Esophagus muscularis mucosa (tissue), 4 donors: ENCODE results near the gene ZNF543. TPM values are rescaled to one million over a fixed set of nuclear protein-coding genes. Genes with fewer than 3 reads are reported as not detected.

ENCODE experiments used
- DNase-seq: peaks from one replicate; pipeline ENCODE4 v3.0.0-alpha.2; 2017; ENCODE audit errors: extremely low spot score
- H3K27ac ChIP-seq, 4 donors: fragments of 200-600 bp; sonication (generic); replicated peaks in 1 of 4; 1 replicate in 3 of 4; 2 replicates in 1 of 4; pipeline ENCODE4 v1.5.1; 2016 to 2019; ENCODE audit warnings: mild to moderate bottlenecking in 1 of 4
- H3K27me3 ChIP-seq, 4 donors: fragments of 200-600 bp; sonication (generic); one replicate each; pipeline versions ENCODE4 v1.5.1 to v1.6.0; 2016 to 2019
- H3K36me3 ChIP-seq, 4 donors: fragments of 200-600 bp; sonication (generic); one replicate each; pipeline ENCODE4 v1.5.1; 2016 to 2019
- H3K4me1 ChIP-seq, 4 donors: fragments of 200-600 bp; sonication (generic); one replicate each; pipeline ENCODE4 v1.5.1; 2016 to 2019
- H3K4me3 ChIP-seq, 4 donors: fragments of 200-600 bp; sonication (generic); 1 replicate in 2 of 4; 2 replicates in 2 of 4; pipeline ENCODE4 v1.5.1; 2016 to 2019; ENCODE audit warnings: mild to moderate bottlenecking in 4 of 4, moderate library complexity in 1 of 4
- H3K9me3 ChIP-seq, 4 donors: fragments of 200-600 bp; sonication (generic); 1 replicate in 3 of 4; 2 replicates in 1 of 4; pipeline ENCODE4 v1.5.1; 2016 to 2019
- CTCF ChIP-seq, 3 experiments: fragments of 200-600 bp in 2 of 3; fragments of 450-650 bp in 1 of 3; sonication (generic) in 2 of 3; IDR thresholded peaks; one replicate each; pipeline ENCODE4 v1.5.1; 2017 to 2019; ENCODE audit warnings: antibody characterized with exemption in 3 of 3, mild to moderate bottlenecking in 2 of 3, moderate library complexity in 1 of 3
- EP300 ChIP-seq: sonication (generic); formaldehyde crosslinking; IDR thresholded peaks from one replicate; pipeline ENCODE4 v1.6.1; 2017; ENCODE audit warnings: antibody characterized with exemption
- POLR2A ChIP-seq: fragments of 450-650 bp; IDR thresholded peaks from one replicate; pipeline ENCODE4 v1.6.1; 2017; ENCODE audit warnings: antibody characterized with exemption, moderate library complexity, mild to moderate bottlenecking, low read depth
- POLR2AphosphoS5 ChIP-seq, 2 donors: sonication (generic); formaldehyde crosslinking; IDR thresholded peaks; one replicate each; pipeline ENCODE4 v1.6.1; 2017; ENCODE audit warnings: antibody characterized with exemption in 2 of 2
- WGBS: methylation state at CpG from one replicate; pipeline ENCODE4 v1.1.5; 2018; 5-methylcytosine and 5-hydroxymethylcytosine counted together
- intact Hi-C: fragments of 100-400 bp; cut with DNase I; formaldehyde crosslinking; loops from one replicate; pipeline ENCODE4 v1.15.1; 2023
- total RNA-seq, 4 donors: library from RNA; depleted of rRNA; stranded (reverse); fragments of >200 nt; gene quantifications; one replicate each; pipeline versions ENCODE4 v1.1.0 to v1.2.1, GENCODE V29; 2016

Gene ZNF543
- total RNA-seq, 4 donors from 2014 or later, result 6.6 to 9.1 (median 8.3) TPM

GRCh38 chr19:57288373-57288772 lies 31.9 kb upstream of the ZNF543 start:
- peaks cover 0 to 44% (median 17%) of the 10 kb centered on the region in 4 donors for H3K9me3 ChIP-seq

GRCh38 chr19:57290970-57291369 lies 29.3 kb upstream of the ZNF543 start:
- DNase-seq, result no peak
- TF ChIP-seq POLR2A (no peak), POLR2AphosphoS5 (IDR thresholded peaks at IDR 0.05) (no peak), CTCF (IDR thresholded peaks at IDR 0.05) (no peak), EP300 (no peak)
- no peaks in the 10 kb centered on the region for H3K27me3 ChIP-seq
- H3K4me3 ChIP-seq, result no peak overlapping the region
- no peak overlapping the region for H3K27ac ChIP-seq
- intact Hi-C loops, result no loop called here
- 95% methylated on average over 9 of the region's 11 CpGs for WGBS
- peaks cover 68 to 100% (median 92%) of the 10 kb centered on the region in 4 donors for H3K36me3 ChIP-seq
- H3K4me1 ChIP-seq, result no peaks in the 10 kb centered on the region
- peaks cover 0 to 55% (median 21%) of the 10 kb centered on the region in 4 donors for H3K9me3 ChIP-seq

More at GRCh38 chr19:57288373-57288772, 31.9 kb upstream of the ZNF543 start:
- intact Hi-C loops, result loop anchor here (10.0 kb wide), 1 partner anchor 66 kb away; the partner anchor contains the start of gene ZNF304
- Histone ChIP-seq H3K4me3 (no peak overlapping the region), H3K27ac (no peak overlapping the region), H3K36me3 (peaks cover 86 to 100% (median 93%) of the 10 kb centered on the region in 4 donors), H3K27me3 (no peaks in the 10 kb centered on the region), H3K4me1 (peaks cover 6 to 17% (median 14%) of the 10 kb centered on the region in 4 donors)
- WGBS, result 85% methylated on average over 4 of the region's 4 CpGs
- no peak for DNase-seq
- TF ChIP-seq POLR2AphosphoS5 (IDR thresholded peaks at IDR 0.05) (no peak), POLR2A (no peak), CTCF (IDR thresholded peaks at IDR 0.05) (no peak), EP300 (no peak)

DNA sequence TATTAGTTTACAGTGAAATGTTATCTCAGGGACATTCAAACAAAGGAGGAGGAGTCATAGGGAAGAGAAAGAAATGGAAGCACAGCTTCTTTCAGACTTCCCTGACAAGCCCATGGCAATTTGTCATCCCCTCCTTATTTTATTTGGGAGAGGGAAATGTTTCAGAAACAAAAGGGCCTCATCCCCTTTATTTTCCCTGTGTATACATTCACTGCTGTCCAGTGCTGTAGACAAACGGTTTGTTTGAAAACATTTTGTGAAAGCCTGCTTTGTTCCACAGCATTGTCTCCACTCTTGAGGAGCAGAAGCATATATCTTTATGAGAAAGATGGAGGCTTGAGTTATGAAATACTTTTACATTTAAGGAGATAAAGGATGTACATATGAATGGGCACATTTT lies 27.7 kb upstream of the ZNF543 start:
- Histone ChIP-seq H3K36me3 (peaks cover 53 to 94% (median 84%) of the 10 kb centered on the region in 4 donors), H3K9me3 (peaks cover 0 to 54% (median 21%) of the 10 kb centered on the region in 4 donors), H3K4me1 (no peaks in the 10 kb centered on the region), H3K27ac (no peak overlapping the region), H3K4me3 (no peak overlapping the region), H3K27me3 (no peaks in the 10 kb centered on the region)
- 82% methylated on average over 1 of the region's 1 CpG for WGBS
- DNase-seq, result no peak
- intact Hi-C loops, result no loop called here
- no peak for TF ChIP-seq EP300
- TF ChIP-seq CTCF (IDR thresholded peaks at IDR 0.05), result no peak
- no peak for TF ChIP-seq POLR2A
- no peak for TF ChIP-seq POLR2AphosphoS5 (IDR thresholded peaks at IDR 0.05)

- Histone ChIP-seq H3K4me3 (no peak overlapping the region), H3K27me3 (no peaks in the 10 kb centered on the region), H3K9me3 (peaks cover 0 to 51% (median 21%) of the 10 kb centered on the region in 4 donors), H3K27ac (no peak overlapping the region), H3K36me3 (peaks cover 41 to 91% (median 72%) of the 10 kb centered on the region in 4 donors), H3K4me1 (no peaks in the 10 kb centered on the region)
- DNase-seq, result no peak
- intact Hi-C loops, result no loop called here
- TF ChIP-seq CTCF (IDR thresholded peaks at IDR 0.05) (no peak), POLR2AphosphoS5 (IDR thresholded peaks at IDR 0.05) (no peak), POLR2A (no peak), EP300 (no peak)
- 100% methylated on average over 1 of the region's 1 CpG for WGBS
These were observed 26.6 kb upstream of the ZNF543 start for GRCh38 chr19:57293719-57294118.

GRCh38 chr19:57302020-57302465 lies 18.2 kb upstream of the ZNF543 start:
- no peak for TF ChIP-seq POLR2A
- Histone ChIP-seq H3K27me3 (no peaks in the 10 kb centered on the region), H3K27ac (no peak overlapping the region), H3K9me3 (peaks cover 0 to 4% (median 0%) of the 10 kb centered on the region in 4 donors), H3K4me3 (no peak overlapping the region), H3K36me3 (peaks cover 0 to 74% (median 26%) of the 10 kb centered on the region in 4 donors), H3K4me1 (peaks cover 7 to 15% (median 10%) of the 10 kb centered on the region in 4 donors)
- intact Hi-C loops, result no loop called here
- DNase-seq, result no peak
- 100% methylated on average over 1 of the region's 1 CpG for WGBS
